Measurements from ENCODE around the gene SCIMP. TPM values are rescaled to one million over a fixed set of nuclear protein-coding genes. Genes with fewer than 3 reads are reported as not detected.
A peak's percentile ranks its signal among the peaks of the same experiment; 100 is the strongest.

The SCIMP gene
- polyA plus RNA-seq, 2 of the 4 experiments (the other 2 are of a cell fraction): not detected

DNA sequence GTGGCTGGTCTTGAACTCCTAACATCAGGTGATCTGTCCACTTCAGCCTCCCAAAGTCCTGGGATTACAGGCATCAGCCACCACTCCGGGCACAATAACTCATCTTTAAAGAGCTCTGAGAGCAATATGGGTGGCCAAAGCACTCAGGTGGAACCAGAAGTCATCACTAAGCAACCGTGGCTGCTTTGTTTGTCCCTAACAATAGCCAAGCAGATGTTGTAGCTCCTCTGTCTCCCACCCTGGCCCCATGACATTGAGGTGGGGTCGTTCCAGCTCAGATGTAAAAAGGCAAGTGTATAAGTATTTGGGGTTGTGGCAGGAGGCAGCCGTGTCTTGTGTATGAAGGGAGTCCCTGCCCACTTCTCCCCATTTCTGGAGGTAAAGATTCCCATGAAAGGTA is 3.7 kb upstream of the SCIMP start:
- Histone ChIP-seq H3K4me2 (no peak overlapping the region), H3K4me3 (no peak overlapping the region), H3K4me1 (0 out of 3 replicates have a peak, but pooled peaks cover 3% of the 10 kb centered on the region), H3K9me3 (no peaks in the 10 kb centered on the region; the same call in 2 of the 3 replicates), H3K27ac (no peak overlapping the region)
- ChIA-PET POLR2A (interaction anchor here (1.0 kb wide), 1 partner anchor 201 kb away, joined by 3 read pairs; the partner anchor contains the start of gene C1QBP), CTCF (interaction anchor here (0.8 to 2.3 kb wide), 7 partner anchors 8 to 47 kb away, joined by 3 to 9 read pairs (median 4); partner anchors contain the start of gene ZNF594)
- WGBS (ENCODE audit: missing lambda C conversion rate): 36% methylated on average over 4 of the region's 4 CpGs
- no peak for ATAC-seq
- TF ChIP-seq EP300 (IDR thresholded peaks at IDR 0.05) (no peak), KDM1A (IDR thresholded peaks at IDR 0.05; ENCODE audit: low read depth) (no peak), HDAC2 (IDR thresholded peaks at IDR 0.05) (no peak), CHD2 (IDR thresholded peaks at IDR 0.05; ENCODE audit: low read length, partially characterized antibody) (no peak), HEYL (CRISPR knock-in tag; IDR thresholded peaks at IDR 0.05) (no peak), RCOR1 (IDR thresholded peaks at IDR 0.05; ENCODE audit: low read depth, low read length) (no peak), RAD21 (conservative IDR thresholded peaks at IDR 0.05 in 1 of 2, IDR thresholded peaks at IDR 0.05 in 1 of 2) (no peak), EHF (CRISPR knock-in tag; IDR thresholded peaks at IDR 0.05) (no peak)
- TF ChIP-seq, protein P1, sequence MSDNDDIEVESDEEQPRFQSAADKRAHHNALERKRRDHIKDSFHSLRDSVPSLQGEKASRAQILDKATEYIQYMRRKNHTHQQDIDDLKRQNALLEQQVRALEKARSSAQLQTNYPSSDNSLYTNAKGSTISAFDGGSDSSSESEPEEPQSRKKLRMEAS (IDR thresholded peaks at IDR 0.05): no peak
- TF ChIP-seq, protein P2, sequence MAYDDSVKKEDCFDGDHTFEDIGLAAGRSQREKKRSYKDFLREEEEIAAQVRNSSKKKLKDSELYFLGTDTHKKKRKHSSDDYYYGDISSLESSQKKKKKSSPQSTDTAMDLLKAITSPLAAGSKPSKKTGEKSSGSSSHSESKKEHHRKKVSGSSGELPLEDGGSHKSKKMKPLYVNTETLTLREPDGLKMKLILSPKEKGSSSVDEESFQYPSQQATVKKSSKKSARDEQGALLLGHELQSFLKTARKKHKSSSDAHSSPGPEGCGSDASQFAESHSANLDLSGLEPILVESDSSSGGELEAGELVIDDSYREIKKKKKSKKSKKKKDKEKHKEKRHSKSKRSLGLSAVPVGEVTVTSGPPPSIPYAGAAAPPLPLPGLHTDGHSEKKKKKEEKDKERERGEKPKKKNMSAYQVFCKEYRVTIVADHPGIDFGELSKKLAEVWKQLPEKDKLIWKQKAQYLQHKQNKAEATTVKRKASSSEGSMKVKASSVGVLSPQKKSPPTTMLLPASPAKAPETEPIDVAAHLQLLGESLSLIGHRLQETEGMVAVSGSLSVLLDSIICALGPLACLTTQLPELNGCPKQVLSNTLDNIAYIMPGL (CRISPR knock-in tag; IDR thresholded peaks at IDR 0.05; ENCODE audit: borderline replicate concordance): no peak
- TF ChIP-seq, protein P3, sequence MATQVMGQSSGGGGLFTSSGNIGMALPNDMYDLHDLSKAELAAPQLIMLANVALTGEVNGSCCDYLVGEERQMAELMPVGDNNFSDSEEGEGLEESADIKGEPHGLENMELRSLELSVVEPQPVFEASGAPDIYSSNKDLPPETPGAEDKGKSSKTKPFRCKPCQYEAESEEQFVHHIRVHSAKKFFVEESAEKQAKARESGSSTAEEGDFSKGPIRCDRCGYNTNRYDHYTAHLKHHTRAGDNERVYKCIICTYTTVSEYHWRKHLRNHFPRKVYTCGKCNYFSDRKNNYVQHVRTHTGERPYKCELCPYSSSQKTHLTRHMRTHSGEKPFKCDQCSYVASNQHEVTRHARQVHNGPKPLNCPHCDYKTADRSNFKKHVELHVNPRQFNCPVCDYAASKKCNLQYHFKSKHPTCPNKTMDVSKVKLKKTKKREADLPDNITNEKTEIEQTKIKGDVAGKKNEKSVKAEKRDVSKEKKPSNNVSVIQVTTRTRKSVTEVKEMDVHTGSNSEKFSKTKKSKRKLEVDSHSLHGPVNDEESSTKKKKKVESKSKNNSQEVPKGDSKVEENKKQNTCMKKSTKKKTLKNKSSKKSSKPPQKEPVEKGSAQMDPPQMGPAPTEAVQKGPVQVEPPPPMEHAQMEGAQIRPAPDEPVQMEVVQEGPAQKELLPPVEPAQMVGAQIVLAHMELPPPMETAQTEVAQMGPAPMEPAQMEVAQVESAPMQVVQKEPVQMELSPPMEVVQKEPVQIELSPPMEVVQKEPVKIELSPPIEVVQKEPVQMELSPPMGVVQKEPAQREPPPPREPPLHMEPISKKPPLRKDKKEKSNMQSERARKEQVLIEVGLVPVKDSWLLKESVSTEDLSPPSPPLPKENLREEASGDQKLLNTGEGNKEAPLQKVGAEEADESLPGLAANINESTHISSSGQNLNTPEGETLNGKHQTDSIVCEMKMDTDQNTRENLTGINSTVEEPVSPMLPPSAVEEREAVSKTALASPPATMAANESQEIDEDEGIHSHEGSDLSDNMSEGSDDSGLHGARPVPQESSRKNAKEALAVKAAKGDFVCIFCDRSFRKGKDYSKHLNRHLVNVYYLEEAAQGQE (IDR thresholded peaks at IDR 0.05): no peak
- no peak for FAIRE-seq
- DNase-seq (ENCODE audit: low read depth in 1 of 2, low spot score in 1 of 2): no peak

DNA sequence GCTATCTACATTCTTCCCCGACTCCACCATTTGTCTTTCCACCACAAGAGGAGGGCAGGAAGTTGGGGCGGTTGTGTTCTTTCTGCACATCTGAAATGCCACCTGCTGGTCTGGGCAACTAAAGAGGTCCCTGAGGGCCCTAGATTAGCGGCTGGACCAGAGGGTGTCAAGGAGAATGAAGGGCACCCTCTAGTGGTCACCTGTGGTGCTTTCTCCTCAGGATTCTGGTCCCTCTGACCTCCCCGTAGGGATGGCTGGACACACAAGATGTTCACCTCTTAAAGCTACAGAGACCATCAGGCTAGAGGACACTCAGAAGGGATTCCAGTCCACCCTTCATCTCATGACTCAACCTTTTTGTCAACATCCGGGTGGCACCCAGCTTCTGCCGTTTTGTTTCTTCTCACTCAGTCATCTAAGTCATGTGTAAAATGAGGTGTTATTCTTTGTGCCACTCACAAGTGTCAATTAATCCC is 2.9 kb upstream of the SCIMP start:
- CTCF ChIA-PET: interaction anchor here (0.7 to 2.3 kb wide), 9 partner anchors 8 to 176 kb away, joined by 3 to 9 read pairs (median 4); partner anchors contain the start of gene ZNF594

More for the DNA sequence above, 2.9 kb upstream of the SCIMP start:
- peaks cover 4% of the 10 kb centered on the region; the same call in 1 of the 3 replicates for H3K4me1 ChIP-seq
- H3K9me3 ChIP-seq: no peaks in the 10 kb centered on the region; the same call in 2 of the 3 replicates
- no peak overlapping the region for H3K4me3 ChIP-seq
- 14% methylated on average over 6 of the region's 6 CpGs for WGBS (ENCODE audit: missing lambda C conversion rate)
- no peak overlapping the region for H3K4me2 ChIP-seq
- POLR2A ChIA-PET: interaction anchor here (1.0 kb wide), 1 partner anchor 202 kb away, joined by 3 read pairs; the partner anchor contains the start of gene C1QBP
- no peak overlapping the region for H3K27ac ChIP-seq
- FAIRE-seq (no peak), DNase-seq (ENCODE audit: low read depth in 1 of 2, low spot score in 1 of 2) (peak; percentile 77 to 90), ATAC-seq (peak; percentile 92 to 96)
- TF ChIP-seq, protein P4, sequence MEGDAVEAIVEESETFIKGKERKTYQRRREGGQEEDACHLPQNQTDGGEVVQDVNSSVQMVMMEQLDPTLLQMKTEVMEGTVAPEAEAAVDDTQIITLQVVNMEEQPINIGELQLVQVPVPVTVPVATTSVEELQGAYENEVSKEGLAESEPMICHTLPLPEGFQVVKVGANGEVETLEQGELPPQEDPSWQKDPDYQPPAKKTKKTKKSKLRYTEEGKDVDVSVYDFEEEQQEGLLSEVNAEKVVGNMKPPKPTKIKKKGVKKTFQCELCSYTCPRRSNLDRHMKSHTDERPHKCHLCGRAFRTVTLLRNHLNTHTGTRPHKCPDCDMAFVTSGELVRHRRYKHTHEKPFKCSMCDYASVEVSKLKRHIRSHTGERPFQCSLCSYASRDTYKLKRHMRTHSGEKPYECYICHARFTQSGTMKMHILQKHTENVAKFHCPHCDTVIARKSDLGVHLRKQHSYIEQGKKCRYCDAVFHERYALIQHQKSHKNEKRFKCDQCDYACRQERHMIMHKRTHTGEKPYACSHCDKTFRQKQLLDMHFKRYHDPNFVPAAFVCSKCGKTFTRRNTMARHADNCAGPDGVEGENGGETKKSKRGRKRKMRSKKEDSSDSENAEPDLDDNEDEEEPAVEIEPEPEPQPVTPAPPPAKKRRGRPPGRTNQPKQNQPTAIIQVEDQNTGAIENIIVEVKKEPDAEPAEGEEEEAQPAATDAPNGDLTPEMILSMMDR (IDR thresholded peaks at IDR 0.05): peak; percentile 65
- TF ChIP-seq RAD21 (conservative IDR thresholded peaks at IDR 0.05 in 1 of 2, IDR thresholded peaks at IDR 0.05 in 1 of 2): peak; percentile 45 to 70; a peak in 4 of 5 replicates
- no peak for TF ChIP-seq MAZ (IDR thresholded peaks at IDR 0.05; ENCODE audit: borderline replicate concordance, low read depth, low read length)
- TF ChIP-seq SMC3 (IDR thresholded peaks at IDR 0.05): 0 out of 3 replicates have a peak, but pooled peaks have one; percentile 31
- TF ChIP-seq FOSL2 (IDR thresholded peaks at IDR 0.05): no peak
- TF ChIP-seq FOSL2 (CRISPR knock-in tag; IDR thresholded peaks at IDR 0.05): peak; percentile 44

Data from A549 (cell line).